CD4-positive, alpha-beta T cell treated with Interleukin-17A for 1 hour (primary cell): ENCODE measurements around the gene NRROS.

Source experiments
- DNase-seq: peaks from one replicate; pipeline ENCODE4 v3.0.0-alpha.2; 2020

The NRROS gene

DNA sequence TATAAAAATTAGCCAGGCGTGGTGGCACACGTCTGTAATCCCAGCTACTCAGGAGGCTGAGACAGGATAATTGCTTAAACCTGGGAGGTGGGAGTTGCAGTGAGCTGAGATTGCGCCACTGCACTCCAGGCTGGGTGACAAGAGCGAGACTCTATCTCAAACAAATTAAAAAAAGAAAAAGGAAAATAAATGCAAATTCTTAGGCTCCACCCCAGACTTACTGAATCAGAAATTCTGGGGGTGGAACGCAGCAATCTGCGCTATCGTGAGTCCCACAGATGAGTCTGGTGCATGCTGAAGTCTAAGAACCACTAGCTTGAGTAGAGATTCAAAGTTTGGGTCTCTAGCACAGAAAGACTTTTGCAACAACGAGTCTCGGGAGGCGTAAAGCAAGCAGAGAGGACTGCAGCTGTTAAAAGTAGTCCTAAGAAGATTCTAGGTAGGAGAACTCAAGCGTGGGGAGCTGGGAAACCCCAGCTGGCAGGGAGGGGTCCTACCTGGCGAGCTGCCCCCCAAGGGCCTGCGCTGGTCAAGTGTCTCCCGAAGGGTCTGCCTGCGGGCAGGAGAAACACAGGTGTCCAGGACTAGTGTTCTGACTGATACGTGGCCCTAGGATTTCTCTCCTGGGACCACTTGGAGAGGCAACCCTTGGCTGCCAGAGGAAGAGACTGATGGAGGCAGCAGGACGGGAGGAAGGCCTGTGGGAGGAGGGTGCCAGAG, 50.6 kb downstream of the NRROS start:
- no peak for DNase-seq

DNA sequence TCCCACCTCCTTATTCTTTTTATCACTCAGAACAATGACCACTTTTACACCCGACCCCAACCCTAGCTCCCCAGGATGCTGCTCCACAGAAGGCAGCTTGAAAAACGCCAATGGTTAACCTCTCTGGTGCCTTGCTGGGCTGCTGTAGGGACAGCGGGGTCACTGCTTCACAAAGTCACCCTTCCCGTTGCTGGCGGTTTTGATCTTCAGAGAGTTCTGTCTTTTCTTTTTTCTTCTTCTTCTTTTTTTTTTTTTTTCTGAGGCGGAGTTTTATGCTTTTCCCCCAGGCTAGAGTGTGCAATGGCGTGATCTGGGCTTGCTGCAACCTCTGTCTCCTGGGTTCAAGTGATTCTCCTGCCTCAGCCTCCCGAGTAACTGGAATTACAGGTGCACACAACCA, 51.9 kb downstream of the NRROS start:
- DNase-seq: no peak

DNA sequence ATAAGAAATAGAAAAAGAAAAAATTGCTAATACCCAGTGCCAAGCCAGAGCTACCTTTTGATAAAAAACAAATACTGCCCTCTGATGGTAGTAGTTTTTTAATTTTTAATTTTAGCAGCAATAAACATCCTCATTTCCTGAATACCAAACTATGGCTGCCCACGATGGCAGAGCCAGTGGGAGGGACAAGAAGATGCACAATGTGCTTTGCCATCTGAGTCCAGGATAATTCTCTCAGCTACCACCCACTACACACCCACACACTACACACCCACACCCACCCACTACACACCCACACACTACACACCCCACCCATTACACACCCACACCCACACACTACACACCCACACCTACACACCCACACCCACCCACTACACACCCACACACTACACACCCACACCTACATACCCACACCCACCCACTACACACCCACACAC, 54.7 kb downstream of the NRROS start:
- DNase-seq: peak; percentile 70

DNA sequence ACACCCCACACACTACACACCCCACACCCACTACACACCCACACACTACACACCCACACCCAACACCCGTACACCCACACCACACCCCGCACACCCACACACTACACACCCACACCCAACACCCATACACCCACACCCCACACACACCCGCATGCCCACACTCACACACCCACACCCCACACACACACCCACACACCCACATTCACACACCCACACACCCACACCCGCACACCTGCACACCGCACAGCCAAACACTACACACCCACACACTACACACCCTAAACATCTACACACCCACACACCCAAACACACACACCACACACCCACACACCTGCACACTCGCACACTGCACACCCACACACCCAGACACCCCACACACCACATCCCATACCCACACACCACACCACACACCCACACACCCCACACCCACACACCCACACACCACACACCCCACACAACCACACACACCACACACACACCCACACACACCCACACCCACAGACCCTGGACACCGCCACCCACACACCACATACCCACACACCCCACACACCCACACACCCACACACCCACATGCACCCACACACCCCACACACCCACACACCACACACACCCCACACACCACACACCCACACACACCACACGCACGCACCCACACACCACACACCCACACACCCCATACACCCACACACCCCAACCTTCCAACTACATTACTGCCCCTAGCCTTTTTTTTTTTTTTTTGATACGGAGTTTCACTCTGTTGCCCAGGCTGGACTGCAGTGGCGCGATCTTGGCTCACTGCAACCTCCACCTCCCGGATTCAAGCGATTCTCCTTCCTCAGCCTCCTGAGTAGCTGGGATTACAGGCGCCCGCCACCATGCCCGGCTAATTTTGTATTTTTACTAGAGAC, 55.7 kb downstream of the NRROS start:
- peak; percentile 48 for DNase-seq

DNA sequence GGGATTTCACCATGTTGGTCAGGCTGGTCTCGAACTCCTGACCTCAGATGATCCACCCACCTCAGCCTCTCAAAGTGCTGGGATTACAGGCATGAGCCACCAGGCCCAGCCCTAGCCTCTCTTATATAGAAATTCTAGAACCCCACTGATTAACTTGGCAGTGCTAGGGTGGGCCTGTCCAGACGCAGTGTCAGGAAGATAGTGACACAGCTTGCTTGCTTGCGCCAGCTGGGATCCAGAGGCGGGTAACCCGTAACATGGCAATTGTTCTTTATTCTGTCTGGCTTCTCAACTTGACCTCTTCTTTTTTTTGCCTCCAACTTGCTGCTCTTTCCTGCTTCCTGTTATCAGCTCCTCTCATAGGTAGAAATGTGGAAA, 56.3 kb downstream of the NRROS start:
- DNase-seq: no peak

DNA sequence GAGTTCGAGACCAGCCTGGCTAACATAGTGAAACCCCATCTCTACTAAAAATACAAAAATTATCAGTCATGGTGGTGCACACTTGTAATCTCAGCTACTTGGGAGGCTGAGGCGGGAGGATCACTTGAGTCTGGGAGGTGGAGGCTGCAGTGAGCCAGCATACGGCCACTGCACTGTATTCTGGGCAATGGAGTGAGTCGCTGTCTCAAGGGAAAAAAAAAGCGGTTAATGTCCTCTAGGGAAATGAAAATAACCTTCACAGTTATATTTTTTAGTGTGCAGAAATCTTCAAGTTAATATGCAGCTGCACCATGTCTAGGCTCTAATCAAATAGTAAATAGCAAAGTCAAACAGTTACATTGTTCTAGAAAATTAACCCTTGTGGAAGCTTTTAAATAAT, 57.8 kb downstream of the NRROS start:
- DNase-seq: no peak

DNA sequence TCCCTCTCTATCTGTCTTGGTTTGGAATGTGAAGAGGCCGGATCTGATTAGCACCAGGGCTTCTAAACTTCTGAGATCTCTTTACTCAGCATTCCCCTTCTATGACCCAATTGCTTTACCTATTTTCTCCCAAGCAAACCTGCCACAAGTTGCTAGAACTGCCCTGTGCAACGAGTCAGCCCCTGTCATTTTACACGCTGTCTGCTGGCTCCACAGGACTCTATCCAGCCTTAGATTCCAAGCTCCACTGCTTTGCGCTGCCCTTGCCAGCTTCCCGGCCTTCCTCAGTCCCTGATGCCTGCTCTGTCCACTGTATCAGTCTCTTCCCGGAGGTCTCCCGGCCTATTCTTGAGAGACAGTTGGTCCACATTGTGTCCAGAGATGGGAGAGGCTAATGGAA, 60.3 kb downstream of the NRROS start:
- DNase-seq: no peak

DNA sequence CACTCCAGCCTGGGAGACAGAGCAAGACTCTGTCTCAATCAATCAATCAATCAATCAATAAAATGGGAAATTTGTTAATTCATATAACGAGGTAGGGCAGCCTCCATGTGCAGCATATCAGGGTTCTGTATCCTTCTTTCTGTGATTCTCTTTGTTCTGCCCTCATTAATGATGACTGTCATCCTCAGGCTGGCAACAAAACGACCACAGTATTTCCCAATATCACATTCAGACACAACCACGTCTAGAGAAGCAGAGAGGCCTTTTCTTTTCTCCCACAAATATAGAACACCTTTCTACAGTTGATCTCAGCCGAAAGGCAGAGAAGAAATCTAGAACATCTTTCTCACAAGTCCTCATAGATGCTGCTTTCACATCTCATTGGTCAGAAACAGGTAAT, 61.3 kb downstream of the NRROS start:
- no peak for DNase-seq

DNA sequence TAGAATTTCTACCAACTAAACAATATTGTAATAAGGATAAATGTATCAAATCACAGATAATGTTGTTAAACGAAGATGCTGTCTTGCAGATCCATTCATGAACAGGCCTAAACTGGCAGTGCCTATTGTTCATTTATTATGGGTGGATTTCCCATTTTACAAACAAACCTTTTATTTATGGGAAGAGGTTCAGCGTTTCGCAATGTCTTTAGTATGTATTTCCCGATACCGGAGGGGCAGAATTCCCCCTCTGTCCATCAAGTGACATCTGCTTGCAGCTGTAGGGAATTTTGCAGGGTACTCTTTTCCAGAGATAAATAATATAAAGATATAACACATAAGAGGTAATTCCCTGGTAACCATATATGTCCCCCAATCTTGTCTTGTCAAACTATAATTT, 66.8 kb downstream of the NRROS start:
- DNase-seq: no peak

DNA sequence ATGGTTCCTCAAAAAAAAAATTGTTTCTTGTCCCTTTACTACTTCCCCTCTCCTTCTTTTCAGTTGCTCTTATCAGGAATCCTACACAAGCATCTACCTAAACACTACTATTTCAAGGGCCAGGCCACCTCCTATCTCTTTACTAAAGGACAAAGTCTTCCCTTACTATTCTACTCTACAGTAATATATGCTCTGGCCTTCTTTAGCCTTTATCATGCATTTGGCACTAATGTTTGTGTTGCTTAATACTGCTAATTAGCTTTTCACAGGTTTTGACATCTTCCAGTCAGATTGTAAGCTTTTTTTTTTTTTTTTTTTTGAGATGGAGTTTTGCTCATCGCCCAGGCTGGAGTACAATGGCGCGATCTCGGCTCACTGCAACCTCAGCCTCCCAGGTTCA, 67.2 kb downstream of the NRROS start:
- no peak for DNase-seq

DNA sequence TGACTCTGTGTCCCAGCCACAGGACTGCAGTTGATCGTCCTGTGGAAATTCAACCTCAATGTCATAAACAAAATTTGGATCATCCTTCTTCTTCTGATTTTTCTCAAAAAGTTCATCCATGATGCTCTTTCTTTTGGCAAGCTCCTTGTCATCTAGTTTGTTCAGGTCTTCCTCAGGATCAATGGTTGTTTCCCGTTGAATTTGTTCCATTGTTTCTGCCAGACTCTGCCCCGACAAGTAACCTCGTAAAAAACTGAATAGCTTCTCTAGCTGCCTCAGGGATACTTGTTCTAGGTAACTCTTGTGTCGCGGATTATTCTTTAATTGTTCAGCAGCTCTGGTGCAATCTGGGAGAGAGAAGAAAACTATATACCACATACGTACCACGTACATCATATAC, 68.1 kb downstream of the NRROS start:
- no peak for DNase-seq

DNA sequence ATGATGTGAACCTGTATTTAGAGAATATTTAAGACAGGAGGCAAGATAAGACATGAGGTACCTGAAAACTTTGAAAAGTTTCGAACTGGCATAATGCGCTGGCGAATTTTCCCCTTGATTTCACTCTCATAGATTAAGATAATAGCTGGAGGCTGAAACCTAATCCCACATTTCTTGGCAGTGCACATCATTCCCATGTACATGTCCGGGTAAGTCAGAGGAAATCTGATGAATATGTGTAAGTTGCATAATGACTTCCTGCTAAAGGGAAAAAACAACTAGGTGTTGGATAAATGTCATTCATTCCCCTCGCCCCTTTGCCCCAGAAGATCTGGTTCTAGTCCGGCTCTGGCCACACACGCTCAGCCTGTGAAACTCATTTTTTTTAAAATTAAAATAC, 69.0 kb downstream of the NRROS start:
- DNase-seq: no peak
